SH-SY5Y (cell line): Measurements from ENCODE around the gene PRR29.

Source experiments
- GATA2 ChIP-seq: IDR thresholded peaks from 2 replicates; pipeline ENCODE4 v1.6.1; 2011; ENCODE audit warnings: mild to moderate bottlenecking, low read depth, low read length
- GATA3 ChIP-seq: IDR thresholded peaks from 2 replicates; pipeline ENCODE4 v1.6.1; 2011; ENCODE audit warnings: low read depth, mild to moderate bottlenecking, low read length, moderate library complexity

GRCh38 chr17:63954402-63955063 lies 43.6 kb upstream of the PRR29 start:
- TF ChIP-seq GATA3, result no peak
- no peak for TF ChIP-seq GATA2
